MM.1S (cell line): ENCODE measurements around the gene ZNF236.

Experiments used
- DNase-seq: peaks from one replicate; pipeline ENCODE4 v3.0.0-alpha.2; 2015
- H2AFZ ChIP-seq: fragments of 300-600 bp; sonication (generic); 2 replicates; pipeline ENCODE4 v1.6.0; 2016; ENCODE audit warnings: antibody characterized with exemption, low read length
- H3F3A ChIP-seq: fragments of 300-600 bp; sonication (generic); 2 replicates; pipeline ENCODE4 v1.6.1; 2016; ENCODE audit warnings: mild to moderate bottlenecking, antibody characterized with exemption, low read length, moderate library complexity, mixed read lengths; ENCODE audit not compliant: insufficient read depth
- H3K27ac ChIP-seq: fragments of 300-600 bp; sonication (generic); 2 replicates; pipeline ENCODE4 v1.5.1; 2016; ENCODE audit warnings: mild to moderate bottlenecking, low read length
- H3K27me3 ChIP-seq: fragments of 300-600 bp; sonication (generic); replicated peaks from 2 replicates; pipeline ENCODE4 v1.6.0; 2016; ENCODE audit warnings: low read length; ENCODE audit not compliant: insufficient read depth
- H3K36me3 ChIP-seq: fragments of 300-600 bp; sonication (generic); replicated peaks from 2 replicates; pipeline ENCODE4 v1.6.1; 2016; ENCODE audit warnings: mild to moderate bottlenecking, low read length, mixed read lengths; ENCODE audit not compliant: insufficient read depth
- H3K4me1 ChIP-seq: fragments of 300-600 bp; sonication (generic); 2 replicates; pipeline ENCODE4 v1.6.1; 2016; ENCODE audit warnings: low read length, mixed read lengths
- H3K4me2 ChIP-seq: fragments of 300-600 bp; sonication (generic); 2 replicates; pipeline ENCODE4 v1.6.0; 2016; ENCODE audit warnings: low read depth, low read length
- H3K4me3 ChIP-seq: fragments of 300-600 bp; sonication (generic); 2 replicates; pipeline ENCODE4 v1.5.1; 2016; ENCODE audit warnings: low read length, mixed read lengths
- H3K79me2 ChIP-seq: fragments of 300-600 bp; sonication (generic); 2 replicates; pipeline ENCODE4 v1.6.1; 2016; ENCODE audit warnings: mixed run types, low read length, mixed read lengths
- H3K9ac ChIP-seq: fragments of 300-600 bp; sonication (generic); 2 replicates; pipeline ENCODE4 v1.6.1; 2016; ENCODE audit warnings: low read length, mixed read lengths
- H3K9me2 ChIP-seq: fragments of 300-600 bp; sonication (generic); replicated peaks from 2 replicates; pipeline ENCODE4 v1.6.1; 2016; ENCODE audit warnings: mild to moderate bottlenecking, low read length, mixed read lengths; ENCODE audit not compliant: insufficient read depth
- H3K9me3 ChIP-seq: fragments of 300-600 bp; sonication (generic); replicated peaks from 2 replicates; pipeline ENCODE4 v1.6.1; 2016; ENCODE audit warnings: mild to moderate bottlenecking, low read length, mixed read lengths; ENCODE audit not compliant: insufficient read depth
- H4K20me1 ChIP-seq: fragments of 300-600 bp; sonication (generic); 2 replicates; pipeline ENCODE4 v1.6.1; 2016; ENCODE audit warnings: mild to moderate bottlenecking, low read length, moderate library complexity, mixed read lengths; ENCODE audit not compliant: insufficient read depth
- CTCF ChIP-seq: fragments of 300-600 bp; sonication (generic); IDR thresholded peaks from 2 replicates; pipeline ENCODE4 v1.5.1; 2016; ENCODE audit warnings: antibody characterized with exemption, low read length, mixed read lengths
- EZH2 ChIP-seq: fragments of 300-600 bp; sonication (generic); optimal IDR thresholded peaks from 2 replicates; pipeline ENCODE3; 2017; ENCODE audit warnings: low read depth, mild to moderate bottlenecking, antibody characterized with exemption, low read length, mixed read lengths
- EZH2phosphoT487 ChIP-seq: fragments of 300-600 bp; sonication (generic); IDR thresholded peaks from 2 replicates; pipeline ENCODE4 v1.6.1; 2018; ENCODE audit warnings: antibody characterized with exemption, low read length

ZNF236 gene

GRCh38 chr18:76948345-76948744 lies 126.0 kb downstream of the ZNF236 start:
- Histone ChIP-seq H3F3A (no peaks in the 10 kb centered on the region), H3K9me3 (no peaks in the 10 kb centered on the region), H3K27ac (no peak overlapping the region), H3K4me1 (no peaks in the 10 kb centered on the region), H3K4me3 (no peak overlapping the region), H4K20me1 (no peaks in the 10 kb centered on the region), H3K79me2 (no peaks in the 10 kb centered on the region), H3K36me3 (no peaks in the 10 kb centered on the region), H3K27me3 (no peaks in the 10 kb centered on the region), H3K4me2 (no peak overlapping the region), H3K9ac (no peak overlapping the region), H2AFZ (no peak overlapping the region), H3K9me2 (no peaks in the 10 kb centered on the region)
- TF ChIP-seq EZH2 (no peak), EZH2phosphoT487 (no peak), CTCF (no peak)
- DNase-seq = no peak

DNA sequence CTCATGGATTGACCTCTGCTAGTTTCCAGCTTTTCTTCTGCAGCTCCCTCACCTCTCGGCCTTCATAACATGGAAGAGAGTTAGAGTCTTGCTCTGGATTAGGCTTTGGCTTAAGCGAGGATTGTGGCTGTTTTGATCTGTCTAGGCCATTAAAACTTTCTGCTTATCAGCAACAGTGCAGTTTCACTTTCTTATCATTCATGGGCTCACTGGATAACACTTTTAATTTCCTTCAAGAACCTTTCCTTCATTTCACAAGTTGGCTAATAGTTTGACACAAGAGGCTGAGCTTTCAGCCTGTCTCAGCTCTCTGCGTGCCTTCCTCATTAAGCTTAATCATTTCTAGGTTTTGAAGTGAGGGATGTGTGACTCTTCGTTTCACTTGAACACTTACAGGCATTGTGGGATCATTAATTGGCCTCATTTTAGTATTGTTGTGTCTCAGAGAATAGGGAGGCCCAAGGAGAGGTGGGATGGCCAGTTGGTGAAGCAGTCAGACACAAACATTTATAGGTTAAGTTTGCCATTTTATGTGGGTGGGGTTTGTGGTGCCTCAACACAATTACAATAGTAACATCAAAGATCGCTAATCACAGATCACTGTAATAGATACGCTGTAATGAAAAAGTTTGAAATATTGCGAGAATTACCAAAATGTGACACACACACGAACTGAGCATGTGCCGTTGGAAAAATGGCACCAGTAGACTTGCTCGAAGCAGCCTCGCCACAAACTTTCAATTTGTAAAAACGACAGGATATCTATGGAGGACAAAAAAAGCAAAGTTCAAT lies 129.3 kb downstream of the ZNF236 start:
- H3K79me2 ChIP-seq = no peaks in the 10 kb centered on the region
- no peaks in the 10 kb centered on the region for H3K36me3 ChIP-seq
- H3K9me3 ChIP-seq = no peaks in the 10 kb centered on the region
- TF ChIP-seq EZH2phosphoT487 (no peak), CTCF (no peak), EZH2 (no peak)
- no peaks in the 10 kb centered on the region for H4K20me1 ChIP-seq
- H2AFZ ChIP-seq = no peak overlapping the region
- no peaks in the 10 kb centered on the region for H3F3A ChIP-seq
- H3K27me3 ChIP-seq = no peaks in the 10 kb centered on the region
- no peak overlapping the region for H3K9ac ChIP-seq
- no peak for DNase-seq
- H3K9me2 ChIP-seq = no peaks in the 10 kb centered on the region
- H3K4me1 ChIP-seq = no peaks in the 10 kb centered on the region
- H3K4me2 ChIP-seq = no peak overlapping the region
- no peak overlapping the region for H3K27ac ChIP-seq
- H3K4me3 ChIP-seq = no peak overlapping the region

GRCh38 chr18:76952747-76953146 lies 130.4 kb downstream of the ZNF236 start:
- H3K27me3 ChIP-seq = no peaks in the 10 kb centered on the region
- TF ChIP-seq EZH2phosphoT487 (no peak), EZH2 (no peak)
- H3K9me3 ChIP-seq = no peaks in the 10 kb centered on the region
- no peak for DNase-seq
- no peak overlapping the region for H3K9ac ChIP-seq
- H3K79me2 ChIP-seq = no peaks in the 10 kb centered on the region
- H2AFZ ChIP-seq = no peak overlapping the region
- no peaks in the 10 kb centered on the region for H3K36me3 ChIP-seq
- no peak overlapping the region for H3K27ac ChIP-seq
- no peaks in the 10 kb centered on the region for H4K20me1 ChIP-seq
- no peaks in the 10 kb centered on the region for H3F3A ChIP-seq
- H3K4me3 ChIP-seq = no peak overlapping the region
- no peak overlapping the region for H3K4me2 ChIP-seq
- H3K4me1 ChIP-seq = no peaks in the 10 kb centered on the region
- H3K9me2 ChIP-seq = no peaks in the 10 kb centered on the region

DNA sequence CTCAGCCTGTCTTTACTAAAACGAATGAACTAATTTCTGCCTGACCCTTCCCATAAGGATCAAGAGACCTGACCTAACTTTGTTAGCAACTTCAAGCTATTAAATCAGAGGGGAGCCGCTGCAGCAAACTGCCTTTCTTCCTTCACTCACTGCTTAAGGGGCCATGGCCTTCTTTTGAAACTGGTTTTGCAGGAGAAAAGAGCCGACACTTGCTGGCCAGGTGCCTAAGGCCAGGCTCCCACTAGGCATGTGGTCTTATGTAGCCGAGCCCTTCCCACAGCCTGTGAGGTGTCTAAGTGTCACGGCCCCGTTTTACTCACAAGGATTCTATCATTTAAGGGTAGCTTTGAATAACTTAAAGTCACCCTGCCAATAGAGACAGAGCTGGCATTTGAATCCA lies 130.8 kb downstream of the ZNF236 start:
- Histone ChIP-seq H3K36me3 (no peaks in the 10 kb centered on the region), H3F3A (no peaks in the 10 kb centered on the region), H2AFZ (no peak overlapping the region), H3K4me3 (no peak overlapping the region), H3K9me3 (no peaks in the 10 kb centered on the region), H3K79me2 (no peaks in the 10 kb centered on the region), H3K27me3 (no peaks in the 10 kb centered on the region), H3K4me2 (no peak overlapping the region), H3K9me2 (no peaks in the 10 kb centered on the region), H3K9ac (no peak overlapping the region), H3K27ac (no peak overlapping the region), H4K20me1 (no peaks in the 10 kb centered on the region), H3K4me1 (no peaks in the 10 kb centered on the region)
- TF ChIP-seq EZH2phosphoT487 = no peak
- TF ChIP-seq CTCF = no peak
- TF ChIP-seq EZH2 = no peak
- DNase-seq = no peak
